Measurements from ENCODE around the gene C19orf12.

Gene C19orf12

GRCh38 chr19:29758863-29759262 lies 43.8 kb upstream of the C19orf12 start:
- TF ChIP-seq CTCF (IDR thresholded peaks at IDR 0.05; ENCODE audit: borderline replicate concordance, insufficient read depth, low read depth, low read length), result no peak
- H3K4me3 ChIP-seq (ENCODE audit: low read depth, low read length), result no peak overlapping the region

- no peak for TF ChIP-seq CTCF (IDR thresholded peaks at IDR 0.05; ENCODE audit: borderline replicate concordance, insufficient read depth, low read depth, low read length)
- no peak overlapping the region for H3K4me3 ChIP-seq (ENCODE audit: low read depth, low read length)
Observed at GRCh38 chr19:29757551-29757950, 42.5 kb upstream of the C19orf12 start.

- TF ChIP-seq CTCF (IDR thresholded peaks at IDR 0.05; ENCODE audit: borderline replicate concordance, insufficient read depth, low read depth, low read length), result no peak
- H3K4me3 ChIP-seq (ENCODE audit: low read depth, low read length), result no peak overlapping the region
Observed at GRCh38 chr19:29753934-29754305, 38.9 kb upstream of the C19orf12 start.

- TF ChIP-seq CTCF (IDR thresholded peaks at IDR 0.05; ENCODE audit: borderline replicate concordance, insufficient read depth, low read depth, low read length), result no peak
- H3K4me3 ChIP-seq (ENCODE audit: low read depth, low read length), result no peak overlapping the region
Observed at GRCh38 chr19:29753190-29753933, 38.3 kb upstream of the C19orf12 start.

- no peak for TF ChIP-seq CTCF (IDR thresholded peaks at IDR 0.05; ENCODE audit: borderline replicate concordance, insufficient read depth, low read depth, low read length)
- no peak overlapping the region for H3K4me3 ChIP-seq (ENCODE audit: low read depth, low read length)
Observed at GRCh38 chr19:29752450-29753025, 37.5 kb upstream of the C19orf12 start.

GRCh38 chr19:29751932-29752331 lies 36.9 kb upstream of the C19orf12 start:
- no peak for TF ChIP-seq CTCF (IDR thresholded peaks at IDR 0.05; ENCODE audit: borderline replicate concordance, insufficient read depth, low read depth, low read length)
- no peak overlapping the region for H3K4me3 ChIP-seq (ENCODE audit: low read depth, low read length)

- TF ChIP-seq CTCF (IDR thresholded peaks at IDR 0.05; ENCODE audit: borderline replicate concordance, insufficient read depth, low read depth, low read length), result no peak
- no peak overlapping the region for H3K4me3 ChIP-seq (ENCODE audit: low read depth, low read length)
Observed at GRCh38 chr19:29750001-29750400, 34.9 kb upstream of the C19orf12 start.

Measured in GM12875 (cell line).